T-helper 1 cell treated with Interleukin-12 subunit alpha and Interleukin-12 subunit beta and Interleukin-4 antibody, amounts not matched to agents 30 μg/mL and 1 μg/mL, for 36 hours (primary cell): ENCODE results near the gene QDPR.

Source experiments
- H3K27ac Mint-ChIP-seq: one replicate; pipeline ENCODE4 v1.8.0; 2021; ENCODE audit warnings: mild to moderate bottlenecking, mixed read lengths
- H3K27me3 Mint-ChIP-seq: one replicate; pipeline ENCODE4 v1.8.0; 2021; ENCODE audit warnings: low read depth, mixed read lengths
- H3K36me3 Mint-ChIP-seq: one replicate; pipeline ENCODE4 v1.8.0; 2021; ENCODE audit warnings: low read depth, mixed read lengths
- H3K4me1 Mint-ChIP-seq: one replicate; pipeline ENCODE4 v1.8.0; 2021; ENCODE audit warnings: low read depth, mixed read lengths
- H3K4me3 Mint-ChIP-seq: one replicate; pipeline ENCODE4 v1.8.0; 2021; ENCODE audit warnings: mild to moderate bottlenecking, moderate library complexity, mixed read lengths
- H3K9me3 Mint-ChIP-seq: one replicate; pipeline ENCODE4 v1.8.0; 2021; ENCODE audit warnings: mixed read lengths

Gene QDPR

DNA sequence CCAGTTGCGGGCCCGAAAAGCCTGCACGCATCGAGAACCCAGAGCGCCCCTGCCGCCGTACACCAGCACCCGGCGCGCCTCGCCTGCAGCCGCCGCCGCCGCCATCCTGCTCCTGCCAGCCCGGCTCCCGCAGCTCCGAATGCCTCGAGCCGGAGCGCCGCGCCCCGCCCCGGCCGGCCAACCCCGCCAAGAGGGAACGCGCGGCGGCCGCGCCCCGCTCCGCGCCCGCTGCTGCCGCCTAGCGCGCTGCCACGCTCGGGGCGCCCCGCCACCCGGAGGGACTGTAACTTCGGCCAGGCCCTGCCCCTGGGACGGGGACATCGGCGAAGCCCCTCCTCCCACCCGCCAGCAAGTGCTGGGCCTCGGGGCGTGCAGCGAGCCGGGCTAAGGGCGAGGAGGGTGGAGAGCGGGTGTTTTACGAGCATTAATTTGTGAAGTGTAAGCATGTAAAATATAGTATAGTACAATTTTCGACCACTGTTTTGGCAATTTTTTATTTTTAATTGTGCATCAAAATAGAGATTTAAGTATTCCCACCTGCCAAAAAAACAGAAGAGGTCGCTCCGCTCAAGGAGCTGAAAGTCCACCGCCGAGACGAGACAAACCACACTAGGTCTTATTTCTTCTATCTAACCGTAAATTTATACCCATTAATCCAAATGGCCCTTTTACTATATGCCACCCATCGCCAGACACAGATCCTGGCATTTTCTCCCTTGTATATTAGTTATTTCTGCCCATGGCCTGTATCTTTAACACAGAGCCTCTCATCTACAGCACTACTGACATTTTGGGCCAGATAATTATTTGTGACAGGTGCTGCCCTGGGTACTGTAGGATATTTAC lies at the start of gene QDPR:
Gene QDPR, minus strand, starts transcription at position 141 of the 846 bp plus-strand sequence. Its CDS starts 36 bp downstream, at position 105.
- H3K27ac Mint-ChIP-seq = peak within 1 kb of the TSS; percentile 89
- H3K4me1 Mint-ChIP-seq = peaks cover 19% of the 10 kb centered on the region
- peaks cover 4% of the 10 kb centered on the region for H3K36me3 Mint-ChIP-seq
- H3K27me3 Mint-ChIP-seq = peaks cover 14% of the 10 kb centered on the region
- no peaks in the 10 kb centered on the region for H3K9me3 Mint-ChIP-seq
- peak within 1 kb of the TSS; percentile 95 for H3K4me3 Mint-ChIP-seq

DNA sequence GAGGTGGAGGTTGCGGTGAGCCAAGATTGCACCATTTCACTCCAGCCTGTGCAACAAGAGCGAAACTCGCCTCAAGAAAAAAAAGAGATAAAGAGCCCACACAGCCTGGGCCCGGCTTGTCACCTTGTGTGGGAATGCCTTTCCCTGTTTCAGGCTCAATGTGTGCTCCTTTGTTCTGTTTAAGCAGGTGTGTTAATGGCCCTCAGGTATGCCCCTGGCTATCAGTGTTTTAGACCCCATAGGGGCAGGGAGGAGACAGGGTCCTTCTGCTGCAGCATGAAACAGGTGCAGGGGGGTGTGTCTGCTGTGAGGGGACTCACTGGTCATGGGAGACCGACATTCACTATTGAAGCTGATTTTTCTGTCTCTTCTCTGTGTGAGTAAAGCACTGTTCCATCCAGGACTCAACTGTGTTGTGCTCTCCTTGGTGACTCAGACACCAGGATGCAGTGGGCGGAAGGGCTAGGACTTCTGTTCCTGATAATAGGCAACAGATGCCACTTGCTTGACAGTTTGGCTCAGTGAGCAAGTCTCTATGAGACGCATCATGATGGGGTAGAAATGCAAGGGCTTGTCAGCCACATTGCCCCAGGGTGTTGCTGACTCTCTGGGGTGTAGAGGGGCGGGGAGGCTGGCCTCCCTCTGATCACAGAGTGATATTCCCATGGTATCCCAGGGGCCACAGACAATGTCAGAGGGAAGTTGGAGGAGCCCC lies 49.5 kb upstream of the QDPR start:
- H3K4me1 Mint-ChIP-seq = no peaks in the 10 kb centered on the region
- no peak overlapping the region for H3K4me3 Mint-ChIP-seq
- no peaks in the 10 kb centered on the region for H3K9me3 Mint-ChIP-seq
- no peaks in the 10 kb centered on the region for H3K36me3 Mint-ChIP-seq
- no peak overlapping the region for H3K27ac Mint-ChIP-seq
- peaks cover 5% of the 10 kb centered on the region for H3K27me3 Mint-ChIP-seq

DNA sequence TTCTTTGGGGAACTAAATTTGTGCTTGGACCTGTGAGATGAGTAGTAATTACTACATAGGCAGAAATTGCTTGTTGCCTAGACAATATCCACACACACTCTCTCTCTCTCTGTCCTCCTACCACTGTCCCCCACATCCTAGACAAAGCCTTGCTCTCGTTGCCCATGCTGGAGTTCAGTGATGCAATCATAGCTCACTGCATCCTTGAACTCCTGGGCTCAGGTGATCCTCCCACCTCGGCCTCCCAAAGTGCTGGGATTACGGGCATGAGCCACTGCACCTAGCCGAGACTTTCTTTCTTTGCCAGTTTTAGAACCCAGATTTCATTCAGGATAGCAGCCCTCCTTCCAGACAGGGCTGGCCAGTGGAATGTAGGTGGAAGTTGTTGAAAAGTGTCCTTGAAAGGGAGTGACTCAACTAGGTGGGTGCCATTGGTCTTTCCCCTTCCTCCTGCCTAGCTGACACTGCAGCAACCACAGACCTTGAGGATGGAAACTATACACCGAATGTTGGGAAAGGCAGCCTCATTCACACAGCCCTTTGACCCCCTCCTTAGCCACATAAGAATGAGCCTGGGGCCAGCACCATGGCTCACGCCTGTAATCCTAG lies 48.3 kb upstream of the QDPR start:
- peaks cover 9% of the 10 kb centered on the region for H3K27me3 Mint-ChIP-seq
- H3K9me3 Mint-ChIP-seq = no peaks in the 10 kb centered on the region
- no peak overlapping the region for H3K27ac Mint-ChIP-seq
- H3K36me3 Mint-ChIP-seq = no peaks in the 10 kb centered on the region
- no peak overlapping the region for H3K4me3 Mint-ChIP-seq
- H3K4me1 Mint-ChIP-seq = peaks cover 1% of the 10 kb centered on the region

DNA sequence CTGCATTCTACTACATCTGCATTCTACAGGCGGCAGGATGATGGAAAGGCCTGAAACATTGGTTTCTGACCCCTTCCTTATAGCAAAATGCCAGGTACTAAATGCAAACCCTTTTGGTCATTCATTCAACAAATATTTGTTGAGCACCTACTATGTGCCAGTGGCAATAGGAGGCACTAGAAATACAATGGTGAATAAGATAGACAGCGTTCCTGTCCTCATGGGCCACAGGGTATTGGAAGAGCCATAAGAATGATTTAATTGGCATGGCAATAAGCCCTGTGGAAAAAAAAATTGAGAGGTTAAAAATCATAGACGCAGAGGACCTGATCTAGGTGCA lies 47.8 kb upstream of the QDPR start:
- no peaks in the 10 kb centered on the region for H3K36me3 Mint-ChIP-seq
- no peaks in the 10 kb centered on the region for H3K9me3 Mint-ChIP-seq
- no peak overlapping the region for H3K27ac Mint-ChIP-seq
- no peak overlapping the region for H3K4me3 Mint-ChIP-seq
- H3K27me3 Mint-ChIP-seq = peaks cover 12% of the 10 kb centered on the region
- H3K4me1 Mint-ChIP-seq = peaks cover 6% of the 10 kb centered on the region

DNA sequence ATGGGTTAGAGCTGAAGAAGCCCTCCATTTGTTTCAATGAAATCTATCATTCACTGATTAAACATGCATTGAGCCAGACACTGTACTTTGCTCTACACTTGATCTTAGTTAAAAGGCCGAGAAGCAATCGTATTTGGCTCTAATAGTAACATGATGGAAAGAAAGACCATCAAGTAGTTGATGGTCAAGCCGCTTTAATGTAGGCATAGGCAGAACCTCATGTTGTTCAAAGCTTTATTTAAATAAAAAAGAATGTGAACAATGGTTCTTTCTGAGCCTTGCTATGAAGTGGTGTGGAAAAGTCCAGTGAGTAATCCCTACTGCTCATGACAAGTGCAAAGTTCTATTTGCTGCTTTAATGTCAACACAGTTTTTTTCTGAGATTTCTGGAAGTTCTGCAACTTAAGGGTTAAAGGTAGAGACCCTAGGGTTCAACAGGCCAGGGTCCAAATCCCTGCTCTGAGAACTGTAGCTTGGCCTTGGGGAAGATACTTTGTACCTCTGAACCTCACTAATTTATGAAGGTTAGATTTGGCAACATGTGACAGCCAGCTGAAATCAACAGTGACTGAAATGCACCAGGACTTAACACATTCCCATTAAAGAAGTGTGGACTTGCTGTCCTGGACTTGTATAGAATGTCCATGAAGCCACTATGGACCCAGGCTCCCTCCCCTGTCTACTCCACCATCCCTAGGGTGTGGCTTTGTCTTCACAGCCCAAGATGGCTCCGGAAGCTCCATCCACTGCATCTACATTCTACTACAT lies 47.2 kb upstream of the QDPR start:
- H3K27me3 Mint-ChIP-seq = peaks cover 12% of the 10 kb centered on the region
- peaks cover 8% of the 10 kb centered on the region for H3K4me1 Mint-ChIP-seq
- no peaks in the 10 kb centered on the region for H3K9me3 Mint-ChIP-seq
- no peaks in the 10 kb centered on the region for H3K36me3 Mint-ChIP-seq
- no peak overlapping the region for H3K4me3 Mint-ChIP-seq
- H3K27ac Mint-ChIP-seq = no peak overlapping the region

DNA sequence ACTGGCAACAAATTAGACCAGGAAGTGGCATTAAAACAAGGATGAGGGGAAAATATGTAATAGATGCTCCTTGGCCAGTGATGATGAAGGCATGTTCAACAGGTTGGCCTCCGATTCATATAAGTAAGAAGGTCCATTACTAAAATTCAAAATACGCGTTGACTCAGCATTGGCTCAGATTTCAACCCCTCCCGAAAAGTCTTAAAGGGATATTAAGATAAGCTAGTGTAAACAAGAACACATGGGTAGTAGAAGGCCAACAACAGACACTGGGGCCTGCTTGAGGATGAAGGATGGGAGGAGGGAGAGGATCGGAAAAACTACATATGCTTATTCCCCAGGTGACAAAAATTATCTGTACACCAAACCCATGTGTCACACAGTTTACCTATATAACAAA lies 46.0 kb upstream of the QDPR start:
- Mint-ChIP-seq H3K36me3 (no peaks in the 10 kb centered on the region), H3K9me3 (no peaks in the 10 kb centered on the region), H3K4me3 (no peak overlapping the region), H3K4me1 (peaks cover 8% of the 10 kb centered on the region), H3K27ac (no peak overlapping the region), H3K27me3 (peaks cover 12% of the 10 kb centered on the region)

DNA sequence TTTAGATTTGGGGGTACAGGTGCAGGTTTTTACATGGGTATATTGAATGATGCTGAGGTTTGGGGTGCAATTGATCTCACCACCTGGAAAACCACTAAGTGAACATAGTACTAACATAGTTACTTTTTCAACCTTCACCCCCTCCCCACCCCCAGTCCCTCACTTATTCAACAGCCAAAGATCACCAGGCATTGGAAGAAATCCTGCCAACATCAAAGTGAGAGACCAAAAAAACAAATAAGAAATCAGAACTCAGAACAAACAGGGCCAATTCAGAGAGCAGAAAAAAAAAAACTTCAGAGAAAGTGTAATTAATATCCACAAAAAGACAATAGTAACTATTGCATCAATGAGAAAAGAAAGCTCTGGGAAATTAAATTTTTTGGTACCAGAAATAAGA lies 44.6 kb upstream of the QDPR start:
- H3K4me3 Mint-ChIP-seq = no peak overlapping the region
- peaks cover 8% of the 10 kb centered on the region for H3K4me1 Mint-ChIP-seq
- no peak overlapping the region for H3K27ac Mint-ChIP-seq
- H3K27me3 Mint-ChIP-seq = peaks cover 12% of the 10 kb centered on the region
- H3K36me3 Mint-ChIP-seq = no peaks in the 10 kb centered on the region
- H3K9me3 Mint-ChIP-seq = no peaks in the 10 kb centered on the region

DNA sequence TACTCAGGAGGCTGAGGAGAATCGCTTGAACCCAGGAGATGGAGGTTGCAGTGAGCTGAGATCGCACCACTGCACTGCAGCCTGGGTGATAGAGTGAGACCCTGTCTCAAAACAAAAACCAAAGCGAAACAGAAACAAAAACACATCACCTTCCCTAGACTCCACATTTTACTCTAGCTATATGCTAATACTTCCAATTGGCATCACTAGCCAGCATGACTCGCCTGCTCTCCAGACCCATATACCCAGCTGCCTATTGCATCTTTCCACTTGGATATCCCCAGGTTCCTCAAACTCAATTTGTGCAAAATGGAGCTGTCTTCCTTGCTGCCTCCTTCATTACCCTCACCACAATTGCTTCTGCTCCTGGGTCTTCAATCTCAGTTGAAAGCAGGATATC lies 42.7 kb upstream of the QDPR start:
- Mint-ChIP-seq H3K4me1 (peaks cover 8% of the 10 kb centered on the region), H3K36me3 (no peaks in the 10 kb centered on the region), H3K27ac (no peak overlapping the region), H3K27me3 (peaks cover 12% of the 10 kb centered on the region), H3K9me3 (no peaks in the 10 kb centered on the region), H3K4me3 (no peak overlapping the region)

DNA sequence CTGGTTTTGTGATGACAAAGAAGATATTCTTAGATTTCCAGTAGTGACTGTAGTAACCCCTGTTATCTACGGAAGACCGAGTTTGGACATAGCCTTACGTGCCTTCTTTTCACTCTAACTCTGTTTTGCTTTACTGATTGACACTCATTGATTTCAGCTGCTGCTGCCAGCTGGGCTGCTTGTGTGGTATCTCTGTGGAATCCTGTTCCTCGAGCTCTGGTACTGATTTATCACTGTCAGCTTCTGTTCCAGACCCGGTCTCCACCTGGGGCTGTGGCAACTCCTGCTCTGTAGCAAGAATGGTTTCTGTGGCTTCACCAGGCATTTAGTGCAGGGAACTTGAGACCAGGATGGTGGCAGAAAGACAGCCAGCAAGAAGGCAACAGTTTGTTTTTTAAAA lies 40.5 kb upstream of the QDPR start:
- H3K4me3 Mint-ChIP-seq = no peak overlapping the region
- H3K36me3 Mint-ChIP-seq = no peaks in the 10 kb centered on the region
- no peaks in the 10 kb centered on the region for H3K9me3 Mint-ChIP-seq
- no peak overlapping the region for H3K27ac Mint-ChIP-seq
- peaks cover 8% of the 10 kb centered on the region for H3K4me1 Mint-ChIP-seq
- peaks cover 12% of the 10 kb centered on the region for H3K27me3 Mint-ChIP-seq

DNA sequence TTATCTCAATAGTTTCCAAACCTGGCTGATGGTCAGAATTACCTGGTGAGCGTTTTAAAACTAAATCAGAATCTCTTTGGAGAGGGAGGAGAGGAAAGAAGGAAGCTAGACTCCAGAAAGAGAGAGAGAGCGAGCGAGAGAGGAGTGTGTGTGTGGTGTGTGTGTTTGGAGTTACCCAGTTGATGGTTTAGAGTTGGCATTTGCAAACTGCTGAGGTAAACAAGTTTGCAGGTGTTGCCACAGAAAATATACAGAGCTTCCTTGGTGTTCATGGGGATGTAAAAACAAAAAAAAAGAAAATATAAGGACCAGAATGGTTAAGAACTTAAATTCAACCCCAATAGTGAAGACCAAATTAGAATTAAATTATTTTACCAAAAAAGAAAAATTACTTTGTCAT lies 38.7 kb upstream of the QDPR start:
- Mint-ChIP-seq H3K4me3 (no peak overlapping the region), H3K9me3 (no peaks in the 10 kb centered on the region), H3K4me1 (peaks cover 8% of the 10 kb centered on the region), H3K27ac (no peak overlapping the region), H3K36me3 (no peaks in the 10 kb centered on the region), H3K27me3 (peaks cover 9% of the 10 kb centered on the region)

DNA sequence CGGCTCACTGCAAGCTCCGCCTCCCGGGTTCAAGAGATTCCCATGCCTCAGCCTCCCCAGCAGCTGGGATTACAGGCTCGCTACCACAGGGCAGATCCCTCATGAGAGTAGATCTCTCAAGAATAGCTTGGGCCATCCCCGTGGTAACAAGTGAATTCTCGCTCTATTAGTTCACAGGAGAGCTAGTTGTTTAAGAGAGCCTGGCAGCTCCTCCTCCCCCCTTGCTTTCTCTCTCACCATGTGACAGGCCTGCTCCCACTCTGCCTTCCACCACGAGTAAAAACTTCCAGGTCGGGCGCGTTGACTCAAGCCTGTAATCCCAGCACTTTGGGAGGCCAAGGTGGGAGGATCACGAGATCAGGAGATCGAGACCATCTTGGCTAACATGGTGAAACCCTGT lies 34.8 kb upstream of the QDPR start:
- Mint-ChIP-seq H3K36me3 (no peaks in the 10 kb centered on the region), H3K9me3 (no peaks in the 10 kb centered on the region), H3K4me1 (no peaks in the 10 kb centered on the region), H3K4me3 (no peak overlapping the region), H3K27me3 (peaks cover 12% of the 10 kb centered on the region), H3K27ac (no peak overlapping the region)

DNA sequence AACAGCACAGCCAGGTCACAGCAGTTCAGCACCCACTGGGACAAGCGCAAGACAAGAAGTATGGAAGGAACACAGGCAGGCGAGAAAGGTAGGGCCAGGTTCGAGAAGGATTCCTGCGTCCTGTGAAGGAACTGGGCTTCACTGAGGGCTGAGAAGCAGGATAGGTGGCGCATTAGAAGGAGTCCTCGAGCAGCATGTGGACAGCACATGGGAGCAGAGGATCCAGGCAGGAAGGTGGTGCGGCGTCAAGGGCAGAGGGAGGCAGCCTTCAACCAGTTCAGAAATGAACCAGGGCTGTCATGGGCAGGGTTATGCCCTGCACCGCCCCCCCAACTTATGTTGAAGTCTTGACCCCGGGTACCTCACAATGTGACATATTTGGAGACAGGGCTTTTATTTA lies 34.3 kb upstream of the QDPR start:
- no peak overlapping the region for H3K27ac Mint-ChIP-seq
- peaks cover 12% of the 10 kb centered on the region for H3K27me3 Mint-ChIP-seq
- no peaks in the 10 kb centered on the region for H3K4me1 Mint-ChIP-seq

DNA sequence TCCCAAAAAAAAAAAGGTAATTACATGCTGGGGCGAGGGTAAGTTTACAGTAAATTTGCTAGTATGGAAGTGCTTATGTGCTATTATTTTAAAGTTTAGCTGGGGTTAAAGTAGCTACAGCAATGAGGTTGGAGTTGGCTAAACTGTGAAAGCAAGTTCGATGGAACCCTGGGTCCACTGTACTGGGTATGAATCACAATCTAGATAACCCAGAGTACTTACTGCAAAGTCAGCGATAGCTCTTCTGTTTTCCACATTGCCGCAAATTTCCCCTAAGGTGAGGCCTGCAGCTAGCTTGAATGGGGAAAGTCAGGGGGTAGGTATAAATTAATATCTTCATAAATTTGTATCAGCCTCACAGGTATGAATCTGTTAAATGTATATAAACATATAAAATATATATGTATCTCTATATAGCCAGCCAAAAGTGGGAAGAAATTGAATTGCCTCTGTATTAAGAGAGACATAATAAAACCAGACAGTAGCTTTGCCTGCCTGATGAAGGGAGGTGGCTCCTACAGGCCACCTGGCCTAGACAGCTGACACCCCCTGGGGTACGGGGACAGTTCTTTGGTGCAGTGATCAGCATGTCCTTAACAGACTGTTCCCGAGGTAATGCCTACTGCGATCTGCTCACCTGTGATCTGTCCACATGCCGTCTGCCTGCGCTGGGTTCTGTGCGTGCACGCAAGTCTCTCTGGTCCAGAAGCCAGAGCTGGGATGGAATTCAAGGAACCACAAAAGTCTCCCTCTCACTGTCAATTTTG lies 33.7 kb upstream of the QDPR start:
- no peak overlapping the region for H3K27ac Mint-ChIP-seq
- H3K4me1 Mint-ChIP-seq = no peaks in the 10 kb centered on the region
- H3K36me3 Mint-ChIP-seq = no peaks in the 10 kb centered on the region
- H3K4me3 Mint-ChIP-seq = no peak overlapping the region
- H3K9me3 Mint-ChIP-seq = no peaks in the 10 kb centered on the region
- peaks cover 12% of the 10 kb centered on the region for H3K27me3 Mint-ChIP-seq

More for the DNA sequence above, 34.3 kb upstream of the QDPR start:
- H3K4me3 Mint-ChIP-seq = no peak overlapping the region
- no peaks in the 10 kb centered on the region for H3K9me3 Mint-ChIP-seq
- H3K36me3 Mint-ChIP-seq = no peaks in the 10 kb centered on the region

DNA sequence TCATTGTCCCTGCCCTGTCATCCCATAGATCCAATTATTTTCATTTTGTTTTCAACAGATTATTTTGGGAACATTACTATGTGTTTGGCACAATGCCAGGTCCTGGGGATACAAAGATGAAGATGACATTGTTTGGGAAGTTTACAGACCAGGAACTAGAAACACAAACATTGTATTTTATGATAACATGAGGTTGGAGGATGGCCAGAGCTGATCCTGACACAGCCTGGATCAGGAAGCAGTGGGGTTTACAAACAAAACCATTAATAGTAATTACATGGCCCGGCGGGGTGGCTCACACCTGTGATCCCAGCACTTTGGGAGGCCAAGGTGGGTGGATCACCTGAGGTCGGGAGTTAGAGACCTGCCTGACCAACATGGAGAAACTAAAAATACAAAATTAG lies 32.9 kb upstream of the QDPR start:
- peaks cover 18% of the 10 kb centered on the region for H3K27me3 Mint-ChIP-seq
- H3K4me3 Mint-ChIP-seq = no peak overlapping the region
- no peak overlapping the region for H3K27ac Mint-ChIP-seq
- H3K36me3 Mint-ChIP-seq = no peaks in the 10 kb centered on the region
- no peaks in the 10 kb centered on the region for H3K4me1 Mint-ChIP-seq
- no peaks in the 10 kb centered on the region for H3K9me3 Mint-ChIP-seq
